Measurements from ENCODE around the gene UROC1. TPM values are rescaled to one million over a fixed set of nuclear protein-coding genes. Genes with fewer than 3 reads are reported as not detected.

UROC1 gene
- total RNA-seq, 2 donors from 2014 or later, result not detected

GRCh38 chr3:126446791-126447190 lies 70.8 kb downstream of the UROC1 start:
- intact Hi-C loops (cut with DNase I), result no loop called here
- H3K4me1 ChIP-seq, result peaks cover 34% of the 10 kb centered on the region
- no peak overlapping the region for H3K27ac ChIP-seq
- ATAC-seq (no peak), DNase-seq (no peak)
- H3K36me3 ChIP-seq (replicated peaks in 1 of 2; ENCODE audit: insufficient read depth in 1 of 2, low read depth in 2 of 2), result peaks cover 0 to 7% of the 10 kb centered on the region in 2 donors
- TF ChIP-seq, protein P1, sequence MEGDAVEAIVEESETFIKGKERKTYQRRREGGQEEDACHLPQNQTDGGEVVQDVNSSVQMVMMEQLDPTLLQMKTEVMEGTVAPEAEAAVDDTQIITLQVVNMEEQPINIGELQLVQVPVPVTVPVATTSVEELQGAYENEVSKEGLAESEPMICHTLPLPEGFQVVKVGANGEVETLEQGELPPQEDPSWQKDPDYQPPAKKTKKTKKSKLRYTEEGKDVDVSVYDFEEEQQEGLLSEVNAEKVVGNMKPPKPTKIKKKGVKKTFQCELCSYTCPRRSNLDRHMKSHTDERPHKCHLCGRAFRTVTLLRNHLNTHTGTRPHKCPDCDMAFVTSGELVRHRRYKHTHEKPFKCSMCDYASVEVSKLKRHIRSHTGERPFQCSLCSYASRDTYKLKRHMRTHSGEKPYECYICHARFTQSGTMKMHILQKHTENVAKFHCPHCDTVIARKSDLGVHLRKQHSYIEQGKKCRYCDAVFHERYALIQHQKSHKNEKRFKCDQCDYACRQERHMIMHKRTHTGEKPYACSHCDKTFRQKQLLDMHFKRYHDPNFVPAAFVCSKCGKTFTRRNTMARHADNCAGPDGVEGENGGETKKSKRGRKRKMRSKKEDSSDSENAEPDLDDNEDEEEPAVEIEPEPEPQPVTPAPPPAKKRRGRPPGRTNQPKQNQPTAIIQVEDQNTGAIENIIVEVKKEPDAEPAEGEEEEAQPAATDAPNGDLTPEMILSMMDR (IDR thresholded peaks at IDR 0.05), result no peak
- TF ChIP-seq POLR2A (IDR thresholded peaks at IDR 0.05), result no peak
- H3K27me3 ChIP-seq, result no peaks in the 10 kb centered on the region
- no peaks in the 10 kb centered on the region for H3K9me3 ChIP-seq
- no peak overlapping the region for H3K4me3 ChIP-seq
- WGBS, 2 donors, result 85 to 90% methylated on average over 2 of the region's 2 CpGs

DNA sequence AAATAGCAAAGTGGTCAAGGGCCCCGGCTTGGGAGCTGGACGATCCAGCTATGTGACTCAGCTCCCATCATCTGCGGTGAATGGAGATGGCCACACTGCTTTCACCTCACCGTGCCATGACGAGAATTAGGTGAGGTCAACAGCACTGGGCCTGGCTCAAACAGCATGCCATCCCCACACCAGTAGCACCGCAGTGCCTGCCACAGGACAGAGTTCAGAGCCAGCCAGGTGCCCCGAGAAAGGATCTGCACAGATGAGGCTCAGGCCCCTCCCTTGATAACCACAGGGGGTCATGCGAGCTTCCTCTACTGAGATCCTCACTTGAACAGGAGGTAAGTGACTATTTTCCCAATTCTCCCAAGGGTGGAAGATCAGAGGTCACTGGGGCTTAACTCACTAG lies 71.3 kb downstream of the UROC1 start:
- intact Hi-C loops (cut with DNase I), result no loop called here
- no peak for ATAC-seq

GRCh38 chr3:126445506-126445905 lies 72.1 kb downstream of the UROC1 start:
- DNase-seq (no peak), ATAC-seq (no peak)
- WGBS, 2 donors, result 38 to 52% methylated on average over 2 to 5 of the region's 5 CpGs
- intact Hi-C loops (cut with DNase I), result no loop called here
- Histone ChIP-seq H3K9me3 (no peaks in the 10 kb centered on the region), H3K27me3 (no peaks in the 10 kb centered on the region), H3K36me3 (replicated peaks in 1 of 2; ENCODE audit: insufficient read depth in 1 of 2, low read depth in 2 of 2) (no peaks in the 10 kb centered on the region), H3K27ac (no peak overlapping the region), H3K4me3 (no peak overlapping the region), H3K4me1 (peaks cover 29% of the 10 kb centered on the region)
- TF ChIP-seq POLR2A (IDR thresholded peaks at IDR 0.05), result no peak
- TF ChIP-seq, protein P1 (IDR thresholded peaks at IDR 0.05), result no peak

More for the DNA sequence above, 71.3 kb downstream of the UROC1 start:
- Histone ChIP-seq H3K36me3 (replicated peaks in 1 of 2; ENCODE audit: insufficient read depth in 1 of 2, low read depth in 2 of 2) (peaks cover 0 to 3% of the 10 kb centered on the region in 2 donors), H3K27ac (no peak overlapping the region), H3K9me3 (no peaks in the 10 kb centered on the region), H3K4me3 (no peak overlapping the region), H3K4me1 (peaks cover 34% of the 10 kb centered on the region), H3K27me3 (no peaks in the 10 kb centered on the region)
- WGBS, 2 donors, result 89 to 91% methylated on average over 8 of the region's 8 CpGs
- peak in 1 of 4 donors; percentile 3 for DNase-seq
- TF ChIP-seq POLR2A (IDR thresholded peaks at IDR 0.05), result no peak
- TF ChIP-seq, protein P1 (IDR thresholded peaks at IDR 0.05), result no peak

DNA sequence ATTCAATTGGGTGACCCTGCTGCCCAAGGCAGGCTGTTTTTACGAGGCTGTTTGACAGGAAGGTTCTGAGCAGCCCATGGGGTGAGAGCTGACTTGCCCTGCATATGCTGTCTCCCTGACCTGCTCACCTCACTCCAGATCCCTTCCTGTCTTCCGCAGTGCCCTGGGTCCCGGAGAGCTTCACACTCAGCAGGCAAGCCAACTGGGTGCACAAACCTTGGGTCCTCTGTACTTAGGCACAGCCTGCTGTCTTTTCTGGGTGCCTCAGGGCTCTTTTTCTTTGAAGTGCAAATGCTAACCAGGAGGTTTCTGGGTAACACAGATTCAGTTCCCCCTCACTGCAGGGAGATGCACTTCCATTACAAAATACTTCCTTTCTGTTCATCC lies 74.7 kb downstream of the UROC1 start:
- Histone ChIP-seq H3K4me1 (peaks cover 10% of the 10 kb centered on the region), H3K27ac (no peak overlapping the region), H3K36me3 (replicated peaks in 1 of 2; ENCODE audit: insufficient read depth in 1 of 2, low read depth in 2 of 2) (peaks cover 0 to 7% of the 10 kb centered on the region in 2 donors), H3K27me3 (no peaks in the 10 kb centered on the region), H3K9me3 (no peaks in the 10 kb centered on the region), H3K4me3 (no peak overlapping the region)
- DNase-seq (peak in 1 of 4 donors; percentile 6), ATAC-seq (no peak)
- TF ChIP-seq, protein P1 (IDR thresholded peaks at IDR 0.05), result no peak
- TF ChIP-seq POLR2A (IDR thresholded peaks at IDR 0.05), result no peak
- intact Hi-C loops (cut with DNase I), result no loop called here
- 91 to 92% methylated on average over 3 of the region's 3 CpGs for WGBS, 2 donors

GRCh38 chr3:126442094-126442855 lies 75.3 kb downstream of the UROC1 start:
- WGBS, 2 donors, result 87% methylated on average over 13 of the region's 13 CpGs
- peaks cover 0 to 7% of the 10 kb centered on the region in 2 donors for H3K36me3 ChIP-seq (replicated peaks in 1 of 2; ENCODE audit: insufficient read depth in 1 of 2, low read depth in 2 of 2)
- no peak for ATAC-seq

More at GRCh38 chr3:126442094-126442855, 75.3 kb downstream of the UROC1 start:
- no peak overlapping the region for H3K4me3 ChIP-seq
- peaks cover 5% of the 10 kb centered on the region for H3K4me1 ChIP-seq
- TF ChIP-seq POLR2A (IDR thresholded peaks at IDR 0.05), result no peak
- TF ChIP-seq, protein P1 (IDR thresholded peaks at IDR 0.05), result no peak
- intact Hi-C loops (cut with DNase I), result no loop called here
- H3K27me3 ChIP-seq, result no peaks in the 10 kb centered on the region
- H3K27ac ChIP-seq, result no peak overlapping the region
- no peaks in the 10 kb centered on the region for H3K9me3 ChIP-seq
- peak in 2 of 4 donors; percentile 17 to 19 for DNase-seq

Data from body of pancreas (tissue), 4 donors.